ENCODE measurements around the gene SLC27A5. TPM values are rescaled to one million over a fixed set of nuclear protein-coding genes. Genes with fewer than 3 reads are reported as not detected.

The SLC27A5 gene
- total RNA-seq (10 to 100 TPM in 4 of 5 donors, 1 to 10 TPM in 1; 8.4 to 18.3 (median 14.6) TPM), total RNA-seq (3.3 to 14.5 (median 7.5) reads per million in 29 experiments)
- 9.9 TPM for total RNA-seq (2013)

GRCh38 chr19:58511353-58512208 lies at the start of gene SLC27A5:
SLC27A5 (minus strand) TSS chr19:58511992; CDS start chr19:58511955, 37 bp downstream.
- H3K4me1 Mint-ChIP-seq, result peaks cover 17 to 23% (median 18%) of the 10 kb centered on the region in 3 donors
- ChIA-PET CTCF (no interaction called here), POLR2A (no interaction called here)
- H3K27me3 ChIP-seq (replicated peaks in 1 of 2; ENCODE audit: control insufficient read depth in 2 of 2, extremely low read depth in 1 of 2, insufficient read depth in 2 of 2, low read length in 1 of 2), result no peaks in the 10 kb centered on the region
- H3K27ac ChIP-seq (ENCODE audit: low read length), result no peak within 1 kb of the TSS
- H3K36me3 Mint-ChIP-seq, result peaks cover 12% of the 10 kb centered on the region
- DNase-seq (no peak), ATAC-seq (replicated peaks in 1 of 4) (no peak)
- H3K9me3 ChIP-seq, result no peaks in the 10 kb centered on the region
- H3K4me1 ChIP-seq (ENCODE audit: control insufficient read depth in 1 of 2, extremely low read depth in 1 of 2, insufficient read depth in 2 of 2, low read length in 2 of 2), result peaks cover 6 to 25% of the 10 kb centered on the region in 2 experiments
- H3K9me3 Mint-ChIP-seq, result peaks cover 0 to 9% (median 3%) of the 10 kb centered on the region in 3 donors
- no peak within 1 kb of the TSS for H3K4me3 Mint-ChIP-seq
- no peak within 1 kb of the TSS for H3K27ac Mint-ChIP-seq
- H3K4me3 ChIP-seq (ENCODE audit: control insufficient read depth in 1 of 2, extremely low read depth in 1 of 2, low read length in 1 of 2), result no peak within 1 kb of the TSS
- no peaks in the 10 kb centered on the region for H3K27me3 Mint-ChIP-seq
- H3K36me3 ChIP-seq (ENCODE audit: control insufficient read depth in 2 of 2, extremely low read depth in 1 of 2, insufficient read depth in 1 of 2, low read length in 1 of 2), result peaks cover 0 to 9% of the 10 kb centered on the region in 2 donors
- WGBS (ENCODE audit: insufficient coverage), result 93% methylated on average over 25 of the region's 25 CpGs

GRCh38 chr19:58560921-58561320 lies 49.1 kb upstream of the SLC27A5 start:
- DNase-seq, result no peak
- Mint-ChIP-seq H3K4me3 (peak overlapping the region; percentile 79 to 97 (median 85)), H3K9me3 (no peaks in the 10 kb centered on the region), H3K36me3 (peaks cover 9% of the 10 kb centered on the region), H3K27ac (peak overlapping the region in 1 of 2 donors; percentile 98), H3K4me1 (peaks cover 57 to 68% (median 67%) of the 10 kb centered on the region in 3 donors), H3K27me3 (no peaks in the 10 kb centered on the region)
- H3K4me1 ChIP-seq (ENCODE audit: control insufficient read depth in 1 of 2, extremely low read depth in 1 of 2, insufficient read depth in 2 of 2, low read length in 2 of 2), result peaks cover 31 to 68% of the 10 kb centered on the region in 2 experiments
- no peak overlapping the region for H3K27ac ChIP-seq (ENCODE audit: low read length)
- peaks cover 0 to 13% of the 10 kb centered on the region in 2 donors for H3K36me3 ChIP-seq (ENCODE audit: control insufficient read depth in 2 of 2, extremely low read depth in 1 of 2, insufficient read depth in 1 of 2, low read length in 1 of 2)
- no peak for ATAC-seq (replicated peaks in 1 of 4)
- ChIA-PET POLR2A (no interaction called here), CTCF (no interaction called here)
- peaks cover 0 to 4% of the 10 kb centered on the region in 2 experiments for H3K27me3 ChIP-seq (replicated peaks in 1 of 2; ENCODE audit: control insufficient read depth in 2 of 2, extremely low read depth in 1 of 2, insufficient read depth in 2 of 2, low read length in 1 of 2)
- H3K4me3 ChIP-seq (ENCODE audit: control insufficient read depth in 1 of 2, extremely low read depth in 1 of 2, low read length in 1 of 2), result no peak overlapping the region
- no peaks in the 10 kb centered on the region for H3K9me3 ChIP-seq

GRCh38 chr19:58560007-58560887 lies 48.5 kb upstream of the SLC27A5 start:
- Histone ChIP-seq H3K27me3 (replicated peaks in 1 of 2; ENCODE audit: control insufficient read depth in 2 of 2, extremely low read depth in 1 of 2, insufficient read depth in 2 of 2, low read length in 1 of 2) (peaks cover 0 to 4% of the 10 kb centered on the region in 2 experiments), H3K4me1 (ENCODE audit: control insufficient read depth in 1 of 2, extremely low read depth in 1 of 2, insufficient read depth in 2 of 2, low read length in 2 of 2) (peaks cover 33 to 74% of the 10 kb centered on the region in 2 experiments), H3K4me3 (ENCODE audit: control insufficient read depth in 1 of 2, extremely low read depth in 1 of 2, low read length in 1 of 2) (peak overlapping the region; percentile 74 to 94), H3K36me3 (ENCODE audit: control insufficient read depth in 2 of 2, extremely low read depth in 1 of 2, insufficient read depth in 1 of 2, low read length in 1 of 2) (peaks cover 0 to 16% of the 10 kb centered on the region in 2 donors), H3K9me3 (no peaks in the 10 kb centered on the region), H3K27ac (ENCODE audit: low read length) (peak overlapping the region; percentile 91)
- CTCF ChIA-PET, result no interaction called here
- POLR2A ChIA-PET, result no interaction called here
- Mint-ChIP-seq H3K27me3 (no peaks in the 10 kb centered on the region), H3K9me3 (no peaks in the 10 kb centered on the region), H3K27ac (peak overlapping the region; percentile 98), H3K4me3 (peak overlapping the region; percentile 97 to 98 (median 97)), H3K36me3 (peaks cover 9% of the 10 kb centered on the region), H3K4me1 (peaks cover 63 to 73% (median 72%) of the 10 kb centered on the region in 3 donors)
- 86% methylated on average over 4 of the region's 8 CpGs for WGBS (ENCODE audit: insufficient coverage)
- peak in 1 of 35 experiments; percentile 29 for DNase-seq
- ATAC-seq (replicated peaks in 1 of 4), result no peak

GRCh38 chr19:58559275-58560006 lies 47.6 kb upstream of the SLC27A5 start:
- peaks cover 71 to 81% (median 77%) of the 10 kb centered on the region in 3 donors for H3K4me1 Mint-ChIP-seq
- H3K36me3 Mint-ChIP-seq, result peaks cover 12% of the 10 kb centered on the region
- ChIA-PET POLR2A (no interaction called here), CTCF (no interaction called here)
- WGBS (ENCODE audit: insufficient coverage), result 0% methylated on average over 23 of the region's 33 CpGs
- ATAC-seq (replicated peaks in 1 of 4) (no peak), DNase-seq (peak in 15 of 35 experiments; percentile 19 to 64 (median 33))
- Histone ChIP-seq H3K36me3 (ENCODE audit: control insufficient read depth in 2 of 2, extremely low read depth in 1 of 2, insufficient read depth in 1 of 2, low read length in 1 of 2) (peaks cover 0 to 16% of the 10 kb centered on the region in 2 donors), H3K9me3 (no peaks in the 10 kb centered on the region), H3K27ac (ENCODE audit: low read length) (peak overlapping the region; percentile 91), H3K27me3 (replicated peaks in 1 of 2; ENCODE audit: control insufficient read depth in 2 of 2, extremely low read depth in 1 of 2, insufficient read depth in 2 of 2, low read length in 1 of 2) (peaks cover 0 to 4% of the 10 kb centered on the region in 2 experiments), H3K4me1 (ENCODE audit: control insufficient read depth in 1 of 2, extremely low read depth in 1 of 2, insufficient read depth in 2 of 2, low read length in 2 of 2) (peaks cover 35 to 79% of the 10 kb centered on the region in 2 experiments), H3K4me3 (ENCODE audit: control insufficient read depth in 1 of 2, extremely low read depth in 1 of 2, low read length in 1 of 2) (peak overlapping the region; percentile 74 to 94)
- peak overlapping the region; percentile 98 for H3K27ac Mint-ChIP-seq
- H3K27me3 Mint-ChIP-seq, result no peaks in the 10 kb centered on the region
- H3K9me3 Mint-ChIP-seq, result no peaks in the 10 kb centered on the region
- H3K4me3 Mint-ChIP-seq, result peak overlapping the region; percentile 97 to 98 (median 97)

GRCh38 chr19:58558623-58559274 lies 47.0 kb upstream of the SLC27A5 start:
- Mint-ChIP-seq H3K4me1 (peaks cover 73 to 83% (median 78%) of the 10 kb centered on the region in 3 donors), H3K27ac (peak overlapping the region; percentile 98), H3K9me3 (no peaks in the 10 kb centered on the region), H3K36me3 (peaks cover 14% of the 10 kb centered on the region), H3K4me3 (peak overlapping the region; percentile 97 to 98 (median 97)), H3K27me3 (no peaks in the 10 kb centered on the region)
- H3K4me3 ChIP-seq (ENCODE audit: control insufficient read depth in 1 of 2, extremely low read depth in 1 of 2, low read length in 1 of 2), result peak overlapping the region; percentile 74 to 94
- peaks cover 0 to 16% of the 10 kb centered on the region in 2 donors for H3K36me3 ChIP-seq (ENCODE audit: control insufficient read depth in 2 of 2, extremely low read depth in 1 of 2, insufficient read depth in 1 of 2, low read length in 1 of 2)
- H3K27ac ChIP-seq (ENCODE audit: low read length), result peak overlapping the region; percentile 91
- ATAC-seq (replicated peaks in 1 of 4) (peak; percentile 72 to 75 (median 73)), DNase-seq (peak; percentile 99 to 100 (median 100))
- under 1% methylated on average over 70 of the region's 76 CpGs for WGBS (ENCODE audit: insufficient coverage)
- ChIA-PET CTCF (interaction anchor here in 1 of 2 donors (0.7 kb wide), 1 partner anchor 1033 kb away, joined by 4 read pairs; no protein-coding TSS in a partner anchor), POLR2A (interaction anchor here in 1 of 2 donors (1.0 kb wide), 1 partner anchor 15 kb away, joined by 3 read pairs; the partner anchor contains the start of gene TRIM28)
- peaks cover 0 to 4% of the 10 kb centered on the region in 2 experiments for H3K27me3 ChIP-seq (replicated peaks in 1 of 2; ENCODE audit: control insufficient read depth in 2 of 2, extremely low read depth in 1 of 2, insufficient read depth in 2 of 2, low read length in 1 of 2)
- H3K4me1 ChIP-seq (ENCODE audit: control insufficient read depth in 1 of 2, extremely low read depth in 1 of 2, insufficient read depth in 2 of 2, low read length in 2 of 2), result peaks cover 40 to 83% of the 10 kb centered on the region in 2 experiments
- no peaks in the 10 kb centered on the region for H3K9me3 ChIP-seq

Measured in T-cell (primary cell).